Activated CD4-positive, alpha-beta T cell treated with anti-CD3 and anti-CD28 coated beads, Interleukin-2, amount 50 U/mL, for 24 hours (primary cell): Measurements from ENCODE around the gene CMBL.
"Not testable (repeated sequence)": the region's sequence is repeated elsewhere in the genome, so short reads cannot be mapped to it uniquely, and the experiment has no call there.

Experiments
- DNase-seq, 2 donors: peaks; one replicate each; pipeline ENCODE4 v3.0.0-alpha.2; 2020; ENCODE audit warnings: low read depth in 1 of 2, low spot score in 1 of 2

CMBL gene

DNA sequence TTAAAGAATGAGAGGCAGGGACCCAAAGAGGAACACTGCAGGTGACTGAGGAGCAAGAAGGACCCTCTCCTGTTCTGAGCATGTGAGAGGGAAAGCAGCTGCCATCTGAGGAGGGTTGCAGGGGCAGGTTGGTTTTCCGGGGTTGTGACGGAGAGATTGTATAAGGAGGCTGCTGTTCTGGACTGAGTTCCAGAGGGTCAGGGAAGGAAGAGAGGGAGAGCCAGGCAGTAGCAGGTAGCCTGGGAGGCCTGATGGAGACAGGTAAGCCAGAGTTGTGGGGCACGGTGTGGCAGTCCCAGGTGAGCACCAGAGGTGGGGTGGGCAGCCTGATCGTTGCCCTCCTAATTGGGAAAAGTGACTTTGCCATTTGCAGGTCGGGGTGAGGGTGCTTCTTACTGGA lies 47.8 kb downstream of the CMBL start:
- DNase-seq, result no peak

DNA sequence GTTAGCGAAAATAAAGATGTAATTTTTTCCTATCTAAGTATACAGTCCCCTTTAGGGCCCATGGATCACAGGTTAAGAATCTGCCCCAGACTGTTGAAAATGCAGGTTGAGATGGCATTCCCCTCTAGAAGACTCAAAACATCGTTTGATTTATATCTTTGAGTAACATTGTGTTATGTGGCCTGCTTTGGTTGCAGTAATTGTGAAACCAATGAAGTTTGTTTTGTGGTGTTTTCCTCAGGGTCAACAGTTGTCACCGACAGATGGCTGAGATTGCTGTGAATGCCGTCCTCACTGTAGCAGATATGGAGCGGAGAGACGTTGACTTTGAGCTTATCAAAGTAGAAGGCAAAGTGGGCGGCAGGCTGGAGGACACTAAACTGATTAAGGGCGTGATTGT lies 49.8 kb downstream of the CMBL start:
- DNase-seq, result no peak

DNA sequence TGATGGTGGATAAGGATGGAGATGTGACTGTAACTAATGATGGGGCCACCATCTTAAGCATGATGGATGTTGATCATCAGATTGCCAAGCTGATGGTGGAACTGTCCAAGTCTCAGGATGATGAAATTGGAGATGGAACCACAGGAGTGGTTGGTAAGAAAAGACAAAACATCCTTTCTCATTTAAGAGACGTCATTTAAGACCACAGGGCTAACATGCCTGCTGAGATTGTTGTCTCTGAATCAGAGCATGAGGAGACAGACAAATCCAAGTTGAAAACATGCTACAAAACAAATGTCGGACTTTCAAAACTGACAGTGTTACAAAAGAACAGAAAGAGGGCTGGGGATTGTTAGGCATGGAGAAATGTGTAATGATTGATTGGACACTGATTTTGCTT lies 53.0 kb downstream of the CMBL start:
- no peak for DNase-seq

DNA sequence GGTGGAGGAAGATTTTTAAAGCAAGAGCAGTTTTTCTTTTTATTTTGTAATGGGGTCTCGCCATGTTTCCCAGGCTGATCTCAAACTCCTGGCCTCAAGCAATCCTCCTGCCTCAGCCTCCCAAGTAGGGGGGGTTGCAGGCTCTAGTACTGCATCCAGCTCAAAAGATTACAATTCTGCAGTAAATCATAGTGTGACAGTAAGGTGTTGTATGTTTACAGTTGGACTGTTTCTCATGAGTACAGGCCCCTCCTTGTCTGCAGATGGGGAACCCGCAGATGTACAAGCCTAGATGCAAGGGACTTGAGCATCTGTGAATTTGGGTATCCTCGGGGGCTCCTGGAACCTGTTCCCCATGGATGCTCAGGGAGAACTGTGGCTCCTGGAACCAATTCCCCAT lies 54.3 kb downstream of the CMBL start:
- no peak for DNase-seq

DNA sequence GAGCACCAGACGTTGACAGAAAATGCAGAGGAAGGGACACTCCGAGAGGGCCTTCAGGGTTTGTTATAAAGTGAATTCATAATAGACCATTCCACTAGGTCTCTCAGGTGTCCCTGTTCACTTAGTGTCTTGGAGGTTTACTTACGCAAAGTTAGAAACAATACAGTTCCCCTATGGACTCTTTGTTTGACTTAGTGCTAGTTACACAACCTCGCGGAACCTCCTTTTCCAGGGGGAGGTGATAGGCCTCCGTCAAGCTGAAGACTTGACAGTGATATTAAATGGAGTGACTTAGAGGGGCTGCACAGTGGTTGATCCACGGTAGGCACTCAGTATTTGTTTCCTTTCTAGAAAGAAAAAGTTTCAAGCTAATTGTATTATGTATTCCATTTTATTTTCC lies 56.3 kb downstream of the CMBL start:
- no peak for DNase-seq

DNA sequence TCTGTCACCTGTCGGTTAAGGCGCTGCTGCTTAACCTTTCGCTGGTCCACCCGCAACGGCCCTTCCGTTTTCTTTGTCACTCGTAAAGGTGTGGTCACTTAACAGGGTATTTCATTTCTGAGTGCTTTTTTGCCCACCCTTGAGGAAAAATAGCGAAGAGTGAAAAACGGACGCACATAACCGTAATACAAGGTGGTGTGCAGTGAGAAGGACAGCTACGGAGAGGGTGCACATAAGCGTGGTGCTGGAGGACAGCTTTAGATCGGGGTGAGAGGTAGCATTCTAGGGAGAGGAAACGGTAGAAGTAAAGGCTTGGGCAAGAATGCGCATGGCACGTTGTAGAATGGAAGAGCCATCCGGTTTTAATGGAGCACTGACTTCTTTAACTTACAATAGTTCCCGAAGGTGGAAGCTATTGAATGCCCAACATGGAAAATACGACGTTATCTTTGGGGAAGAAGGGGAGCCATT lies 56.9 kb downstream of the CMBL start:
- DNase-seq, result no peak

DNA sequence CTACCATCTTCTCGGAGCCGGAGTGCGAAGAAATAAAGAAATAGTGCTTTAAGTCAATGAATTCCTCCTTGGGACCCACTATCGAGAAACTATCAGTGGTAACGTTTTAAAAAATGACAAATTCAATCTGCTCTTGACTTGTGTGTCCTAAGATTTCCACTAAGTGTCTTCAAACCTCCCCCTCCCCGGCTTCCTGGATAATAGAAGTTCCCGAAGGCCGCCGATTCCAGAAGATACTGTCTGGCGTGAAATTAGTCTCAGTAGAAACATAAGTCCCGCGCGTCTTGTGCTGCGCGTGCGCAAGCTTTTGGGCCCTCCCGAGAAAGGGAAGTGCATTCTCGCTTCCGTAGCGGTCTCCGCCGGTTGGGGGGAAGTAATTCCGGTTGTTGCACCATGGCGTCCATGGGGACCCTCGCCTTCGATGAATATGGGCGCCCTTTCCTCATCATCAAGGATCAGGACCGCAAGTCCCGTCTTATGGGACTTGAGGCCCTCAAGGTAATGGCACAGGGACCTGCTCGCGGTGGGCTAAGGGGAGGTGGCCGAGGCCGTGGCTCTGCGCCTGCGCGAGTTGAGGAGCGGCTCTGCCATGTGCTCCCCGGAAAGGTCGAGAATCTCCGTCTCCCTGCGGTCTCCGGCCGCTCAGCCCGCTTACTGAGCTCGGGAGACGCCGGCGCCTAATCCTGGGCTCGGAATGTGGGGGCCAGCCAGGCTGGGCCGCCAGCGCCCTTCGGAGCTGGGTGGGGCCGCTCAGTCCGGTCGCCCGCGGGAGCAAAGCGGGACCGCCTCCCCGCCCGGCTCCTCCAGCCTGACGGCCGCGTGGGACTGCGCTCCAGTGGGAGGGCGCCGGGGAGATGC lies 57.5 kb downstream of the CMBL start, which contains the start of gene CCT5:
Gene CCT5 (plus strand): TSS at position 333 of the 858 bp plus-strand sequence. CDS start 61 bp downstream, at position 394.
- DNase-seq, result peak; percentile 76 to 88

DNA sequence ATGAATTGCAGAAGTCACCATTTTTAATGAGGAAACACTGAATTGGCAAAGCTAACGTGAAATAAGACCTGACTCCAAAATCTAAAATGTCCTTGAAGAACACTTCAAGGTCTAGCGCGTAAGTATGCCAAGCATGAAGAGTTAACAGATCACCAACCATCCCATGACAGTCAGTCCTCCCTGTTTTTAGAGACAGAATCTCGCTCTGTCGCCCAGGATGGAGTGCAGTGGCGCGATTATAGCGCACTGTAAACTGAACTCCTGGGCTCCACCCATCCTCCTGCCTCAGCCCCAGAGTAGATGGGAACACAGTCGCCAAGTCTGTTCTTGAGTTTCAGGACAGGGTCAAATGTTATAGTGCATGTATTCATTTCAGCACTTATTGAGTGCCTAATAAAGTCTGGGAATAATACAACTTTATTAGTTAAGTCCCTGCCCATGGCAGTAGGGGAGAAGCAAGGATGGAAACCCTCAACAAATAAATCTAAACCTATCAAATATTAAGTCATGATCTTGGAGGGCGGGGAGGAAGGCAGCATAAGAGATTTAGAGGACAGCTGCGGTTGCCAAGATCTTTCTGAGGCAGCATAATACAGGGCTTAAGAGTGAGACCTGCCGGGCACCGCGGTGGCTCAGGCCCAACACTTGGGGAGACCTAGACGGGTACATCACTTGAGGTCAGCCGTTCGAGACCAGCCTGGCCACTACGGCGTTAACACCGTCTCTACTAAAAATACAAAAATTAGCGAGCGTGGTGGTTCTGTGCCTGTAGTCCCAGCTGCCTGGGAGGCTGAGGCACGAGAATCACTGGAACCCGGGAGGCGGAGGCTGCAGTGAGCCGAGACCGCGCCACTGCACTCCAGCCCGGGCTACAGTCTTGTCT lies 59.1 kb downstream of the CMBL start:
- DNase-seq, result no peak

DNA sequence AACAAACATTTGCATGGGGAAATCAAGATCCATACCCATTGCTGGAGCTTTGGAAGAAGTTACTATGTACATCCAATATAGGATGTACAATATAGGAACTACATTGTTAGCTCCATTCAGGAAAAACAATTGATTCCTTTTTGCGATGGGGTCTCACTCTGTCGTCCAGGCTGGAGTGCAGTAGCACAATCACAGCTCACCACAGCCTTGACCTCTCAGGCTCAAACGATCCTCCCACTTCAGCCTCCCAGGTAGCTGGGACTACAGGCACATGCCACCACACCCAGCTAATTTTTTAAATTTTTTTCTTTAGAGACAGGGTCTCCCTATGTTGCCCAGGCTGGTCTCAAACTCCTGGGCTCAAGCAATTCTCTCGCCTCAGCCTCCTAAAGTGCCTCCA lies 60.5 kb downstream of the CMBL start:
- not testable (repeated sequence) for DNase-seq

DNA sequence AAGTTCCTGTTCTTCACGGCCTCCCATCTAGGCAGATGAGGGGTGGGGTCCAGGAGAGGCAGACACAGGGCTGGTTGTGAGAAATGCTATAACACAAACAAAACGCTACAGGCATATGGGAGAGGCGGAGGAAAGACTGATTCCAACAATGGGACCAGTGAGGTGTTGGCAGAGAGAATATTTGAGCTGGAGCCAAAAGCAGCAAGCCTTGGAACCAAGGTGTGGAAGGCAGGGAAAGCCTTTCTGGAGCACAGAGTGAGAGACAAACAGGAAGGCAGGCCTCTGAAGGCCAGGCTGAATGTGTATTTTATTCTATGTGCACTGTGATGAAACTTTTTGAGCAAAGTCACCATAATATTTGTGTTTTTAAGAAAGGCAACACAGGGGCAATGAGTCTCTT lies 60.9 kb downstream of the CMBL start:
- DNase-seq, result no peak

DNA sequence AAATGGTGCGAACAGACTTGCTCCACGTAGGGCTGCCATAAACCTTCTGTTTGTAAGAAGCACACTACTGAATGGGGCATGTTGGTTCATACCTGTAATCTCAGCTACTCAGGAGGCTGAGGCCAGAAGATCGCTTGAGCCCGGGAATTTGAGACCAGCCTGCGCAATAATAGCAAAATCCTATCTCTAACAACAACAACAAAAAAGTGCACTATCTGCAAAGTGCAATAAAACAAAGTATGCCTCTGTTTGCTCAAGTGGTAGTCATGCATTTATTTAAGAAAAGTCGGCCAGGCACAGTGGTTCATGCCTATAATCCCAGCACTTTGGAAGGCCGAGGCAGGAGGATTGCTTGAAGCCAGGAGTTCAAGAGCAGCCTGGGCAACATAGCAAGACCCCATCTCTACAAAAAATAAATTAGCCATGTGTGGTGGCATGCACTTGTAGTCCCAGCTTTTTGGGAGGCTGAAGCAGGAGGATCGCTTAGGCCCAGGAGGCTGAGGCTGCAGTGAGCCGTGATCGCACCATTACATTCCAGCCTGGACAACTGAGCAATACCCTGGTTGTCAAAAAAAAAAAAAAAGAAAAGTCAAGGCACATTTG lies 63.3 kb downstream of the CMBL start:
- DNase-seq, result no peak

DNA sequence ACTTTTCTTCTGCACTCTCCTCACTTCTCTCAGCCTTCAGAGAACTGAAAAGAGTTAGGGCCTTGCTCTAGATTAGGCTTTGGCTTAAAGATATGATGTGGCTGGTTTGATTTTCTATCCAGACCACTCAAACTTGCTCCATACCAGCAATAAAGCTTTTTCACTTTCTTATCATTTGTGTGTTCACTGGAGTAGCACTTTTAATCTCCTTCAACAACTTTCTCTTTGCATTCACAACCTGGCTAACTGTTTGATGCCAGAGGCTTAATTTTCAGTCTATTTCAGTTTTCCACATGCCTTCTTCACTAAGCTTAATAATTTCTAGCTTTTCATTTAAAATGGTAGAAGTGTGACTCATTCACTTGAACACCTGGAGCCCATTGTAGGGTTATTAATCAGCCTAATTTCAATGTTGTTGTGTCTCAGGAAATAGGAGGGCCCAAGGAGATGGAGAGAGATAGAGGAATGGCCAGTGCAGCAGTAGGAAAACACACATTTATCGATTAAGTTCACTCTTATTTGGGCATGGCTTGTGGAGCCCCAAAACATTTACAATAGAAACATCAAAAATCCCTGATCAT lies 64.0 kb downstream of the CMBL start:
- DNase-seq, result no peak

DNA sequence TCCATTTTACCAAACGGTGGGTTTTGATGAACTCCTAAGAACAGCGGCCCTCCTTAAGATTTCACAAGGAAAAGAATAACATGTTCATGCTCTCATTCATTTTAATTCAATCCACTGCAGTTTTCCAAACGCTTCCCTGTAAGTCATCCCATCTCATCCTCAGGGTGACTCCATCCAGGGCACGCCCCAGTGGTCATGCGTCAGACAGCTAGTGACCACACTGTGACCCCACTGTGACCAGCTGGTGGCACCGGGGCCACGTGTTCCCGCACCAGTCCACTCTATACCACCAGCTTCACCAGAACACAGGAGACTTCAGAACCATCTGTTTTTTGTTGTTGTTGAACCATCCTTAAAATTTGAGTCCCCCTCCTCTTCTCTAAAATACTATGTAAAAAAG lies 72.4 kb downstream of the CMBL start:
- DNase-seq, result no peak

DNA sequence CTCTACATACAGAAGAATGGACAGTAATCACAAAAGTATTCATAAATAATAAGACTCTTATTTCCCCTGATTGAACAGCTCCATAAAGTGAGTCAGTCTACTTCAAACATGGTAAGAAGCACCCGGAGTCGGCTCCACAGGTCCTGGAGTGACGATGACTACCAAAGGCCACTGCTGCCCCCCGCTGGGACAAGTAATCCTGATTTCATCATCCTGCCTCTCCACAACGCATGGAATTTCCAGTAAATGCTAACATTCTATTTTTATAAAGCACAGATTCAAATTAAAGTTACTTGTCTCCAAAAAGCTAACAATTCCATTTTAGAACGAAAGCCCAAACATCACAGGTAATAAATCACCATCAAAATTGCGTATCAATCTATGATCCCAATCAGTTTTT lies 74.2 kb downstream of the CMBL start:
- DNase-seq, result no peak

DNA sequence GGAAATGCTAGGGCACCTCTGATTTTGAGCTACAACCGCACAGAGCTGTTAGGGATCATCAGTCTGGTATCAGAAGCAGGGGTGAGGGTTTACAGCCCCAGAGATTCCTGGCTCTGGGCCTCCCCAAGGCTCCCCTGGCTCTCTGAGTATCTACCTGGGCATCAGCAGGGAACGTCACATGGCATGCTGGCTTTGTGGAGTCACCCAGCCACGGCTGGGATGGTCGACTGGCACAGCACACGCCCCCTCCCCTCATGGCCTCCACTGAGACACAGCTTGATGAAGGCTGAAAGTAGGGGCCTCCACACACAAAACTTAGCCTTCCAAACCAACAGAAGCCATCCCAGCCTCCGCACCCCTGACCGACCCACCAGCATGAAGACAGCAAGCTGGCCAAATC lies 74.7 kb downstream of the CMBL start:
- DNase-seq, result no peak

DNA sequence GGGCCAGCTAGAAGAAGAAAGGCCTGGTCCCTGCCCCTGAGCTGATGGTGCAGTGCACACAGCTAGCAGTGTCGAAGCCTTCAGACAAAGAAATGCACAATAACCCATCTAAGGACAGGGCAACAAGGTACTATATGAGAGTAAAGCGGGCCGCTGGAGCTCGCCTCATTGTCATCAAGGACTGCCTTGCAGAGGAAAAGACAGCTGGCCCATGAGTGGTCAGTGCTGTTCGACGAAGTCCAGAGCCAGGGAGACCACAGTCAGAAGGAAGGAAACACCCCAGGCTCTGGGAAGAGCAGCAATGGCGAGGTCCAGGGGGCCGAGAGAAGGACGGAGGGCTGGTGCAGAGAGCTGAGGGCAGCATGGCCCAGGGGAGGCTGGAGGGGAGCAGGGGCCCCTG lies 75.3 kb downstream of the CMBL start:
- no peak for DNase-seq

DNA sequence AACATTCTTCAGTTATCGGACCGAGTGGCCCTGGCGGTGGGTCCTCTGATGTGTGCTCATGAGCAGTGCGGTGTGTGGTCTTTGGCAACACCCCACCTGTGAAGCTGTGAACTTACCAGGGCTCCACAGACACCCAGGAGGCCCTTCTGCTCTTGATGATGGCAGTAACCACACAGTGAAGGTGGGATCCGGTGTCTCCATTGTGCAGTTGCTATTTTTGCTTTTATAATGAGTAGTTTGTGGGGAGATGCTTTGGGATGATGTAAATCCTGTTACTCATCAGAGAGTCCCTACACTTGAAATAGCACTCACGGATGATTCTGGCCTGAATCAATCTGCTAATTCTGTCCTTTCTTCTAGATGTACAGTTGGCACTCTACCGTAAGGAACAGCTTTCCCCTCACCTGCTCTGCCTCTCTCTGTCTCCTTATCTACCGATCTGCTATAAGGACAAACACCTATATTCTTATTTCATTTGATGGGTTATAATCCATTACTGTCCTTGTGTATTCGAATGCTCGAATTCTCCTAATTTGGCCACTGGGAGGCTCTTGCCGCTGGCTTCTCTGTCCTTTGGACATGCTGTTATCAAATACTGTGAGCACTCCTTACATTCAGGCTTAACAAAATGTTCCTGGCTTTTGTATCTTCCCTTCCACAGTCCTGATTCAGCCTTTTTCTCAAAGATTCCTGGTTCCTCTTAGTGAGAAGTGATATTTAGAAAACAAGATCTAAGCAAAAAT lies 78.2 kb downstream of the CMBL start:
- DNase-seq, result no peak

DNA sequence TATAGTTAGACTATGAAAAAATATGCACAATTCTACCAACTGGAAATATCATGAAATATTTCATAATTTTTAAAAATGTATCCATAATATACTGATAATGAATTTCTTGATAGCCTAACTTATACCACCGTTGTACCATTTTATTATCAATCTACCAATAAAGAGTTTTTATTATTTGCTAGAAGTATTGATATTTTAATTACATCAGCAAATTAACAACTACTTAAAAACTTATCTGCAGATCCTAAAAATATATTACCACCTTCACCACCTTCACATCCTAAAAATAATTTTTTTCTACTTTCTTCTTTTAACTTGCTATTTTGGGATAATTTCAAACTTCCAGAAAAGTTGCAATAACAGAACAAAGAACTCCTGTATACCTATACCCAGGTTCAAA lies 79.4 kb downstream of the CMBL start:
- no peak for DNase-seq
